Amniotic stem cell (primary cell): ENCODE measurements around the gene YEATS2.
"Not testable (repeated sequence)": the region's sequence is repeated elsewhere in the genome, so short reads cannot be mapped to it uniquely, and the experiment has no call there.

ENCODE experiments used
- DNase-seq: peaks from one replicate; lab custom pipeline; 2025; lab: John Stamatoyannopoulos, UW

Gene YEATS2

GRCh38 chr3:183777016-183777618, 79.5 kb downstream of the YEATS2 start:
- no peak for DNase-seq

- no peak for DNase-seq
Observed at GRCh38 chr3:183779896-183780465, 82.4 kb downstream of the YEATS2 start.

- no peak for DNase-seq
Observed at GRCh38 chr3:183781246-183781645, 83.6 kb downstream of the YEATS2 start.

GRCh38 chr3:183782576-183783276, 85.1 kb downstream of the YEATS2 start:
- no peak for DNase-seq

GRCh38 chr3:183784503-183784902, 86.9 kb downstream of the YEATS2 start:
- not testable (repeated sequence) for DNase-seq

- DNase-seq: no peak
Observed at GRCh38 chr3:183789826-183790225, 92.2 kb downstream of the YEATS2 start.

- DNase-seq: no peak
Observed at GRCh38 chr3:183790700-183791099, 93.1 kb downstream of the YEATS2 start.

GRCh38 chr3:183792976-183793375, 95.4 kb downstream of the YEATS2 start:
- DNase-seq: no peak

GRCh38 chr3:183794452-183794851, 96.9 kb downstream of the YEATS2 start:
- no peak for DNase-seq

- DNase-seq: no peak
Observed at GRCh38 chr3:183796372-183796771, 98.8 kb downstream of the YEATS2 start.

- DNase-seq: no peak
Observed at GRCh38 chr3:183797996-183798395, 100.4 kb downstream of the YEATS2 start.

GRCh38 chr3:183799461-183799860, 101.9 kb downstream of the YEATS2 start:
- no peak for DNase-seq

GRCh38 chr3:183800243-183800863, 102.8 kb downstream of the YEATS2 start:
- DNase-seq: no peak

GRCh38 chr3:183801601-183802000, 104.0 kb downstream of the YEATS2 start:
- no peak for DNase-seq

GRCh38 chr3:183802989-183803388, 105.4 kb downstream of the YEATS2 start:
- DNase-seq: no peak

- no peak for DNase-seq
Observed at GRCh38 chr3:183807209-183807728, 109.7 kb downstream of the YEATS2 start.

- DNase-seq: no peak
Observed at GRCh38 chr3:183807881-183808280, 110.3 kb downstream of the YEATS2 start.

GRCh38 chr3:183808355-183808754, 110.8 kb downstream of the YEATS2 start:
- no peak for DNase-seq

- no peak for DNase-seq
Observed at GRCh38 chr3:183809270-183809669, 111.7 kb downstream of the YEATS2 start.

GRCh38 chr3:183810643-183811594, 113.3 kb downstream of the YEATS2 start:
- no peak for DNase-seq

- DNase-seq: no peak
Observed at GRCh38 chr3:183811638-183812037, 114.0 kb downstream of the YEATS2 start.
